Fibroblast of lung (primary cell): ENCODE results near the gene GNG12. TPM values are rescaled to one million over a fixed set of nuclear protein-coding genes. Genes with fewer than 3 reads are reported as not detected.

ENCODE experiments used
- DNase-seq, 2 donors: peaks; one replicate each; pipeline versions ENCODE4 v3.0.0 to v3.0.0-alpha.2; 2010; ENCODE audit warnings: low read depth in 2 of 2
- H2AFZ ChIP-seq: 2 replicates; pipeline ENCODE4 v1.5.1; 2012; ENCODE audit warnings: low read length, control low read depth, inconsistent platforms
- H3K27ac ChIP-seq: 2 replicates; pipeline ENCODE4 v1.5.1; 2011; ENCODE audit warnings: low read length, control low read depth; ENCODE audit not compliant: insufficient read depth
- H3K27me3 ChIP-seq: 2 replicates; pipeline ENCODE4 v1.5.1; 2011; ENCODE audit warnings: mild to moderate bottlenecking, low read length; ENCODE audit not compliant: control insufficient read depth, insufficient read depth
- H3K36me3 ChIP-seq: 2 replicates; pipeline ENCODE4 v1.5.1; 2011; ENCODE audit warnings: low read length; ENCODE audit not compliant: control insufficient read depth, insufficient read depth
- H3K4me1 ChIP-seq: 2 replicates; pipeline ENCODE4 v1.5.1; 2011; ENCODE audit warnings: low read length; ENCODE audit not compliant: control insufficient read depth, insufficient read depth; ENCODE audit errors: extremely low read depth
- H3K4me2 ChIP-seq: 2 replicates; pipeline ENCODE4 v1.5.1; 2011; ENCODE audit warnings: low read length, control low read depth; ENCODE audit not compliant: insufficient read depth; ENCODE audit errors: extremely low read depth
- H3K4me3 ChIP-seq, 4 experiments: fragments of 200-600 bp in 1 of 4; sonication (generic) in 1 of 4; replicated peaks in 1 of 4; 2 replicates each; pipeline ENCODE4 v1.5.1; 2011 to 2016; ENCODE audit warnings: low read length in 4 of 4, low read depth in 3 of 4, mild to moderate bottlenecking in 3 of 4, control low read depth in 2 of 4, inconsistent platforms in 1 of 4, mixed read lengths in 1 of 4; ENCODE audit not compliant: insufficient read depth in 1 of 4; ENCODE audit errors: control extremely low read depth in 1 of 4
- H3K79me2 ChIP-seq: 2 replicates; pipeline ENCODE4 v1.5.1; 2012; ENCODE audit warnings: mild to moderate bottlenecking, low read length, inconsistent platforms; ENCODE audit not compliant: control insufficient read depth, insufficient read depth
- H3K9ac ChIP-seq: 2 replicates; pipeline ENCODE4 v1.5.1; 2011; ENCODE audit warnings: mild to moderate bottlenecking, low read length, control low read depth; ENCODE audit not compliant: insufficient read depth
- H3K9me3 ChIP-seq: 2 replicates; pipeline ENCODE4 v1.5.1; 2012; ENCODE audit warnings: low read depth, low read length; ENCODE audit not compliant: control insufficient read depth, insufficient read depth
- H4K20me1 ChIP-seq: 2 replicates; pipeline ENCODE4 v1.5.1; 2011; ENCODE audit warnings: low read length; ENCODE audit not compliant: control insufficient read depth, insufficient read depth; ENCODE audit errors: extremely low read depth
- CTCF ChIP-seq, 2 donors: IDR thresholded peaks in 1 of 2; conservative IDR thresholded peaks in 1 of 2; 1 replicate in 1 of 2; 2 replicates in 1 of 2; pipeline ENCODE4 v1.5.1; 2011 to 2012; ENCODE audit warnings: low read length in 2 of 2, control low read depth in 1 of 2, inconsistent platforms in 1 of 2, low read depth in 1 of 2, mild to moderate bottlenecking in 1 of 2
- EZH2 ChIP-seq: IDR thresholded peaks from 2 replicates; pipeline ENCODE4 v1.5.1; 2012; ENCODE audit warnings: low read length, control low read depth, mild to moderate bottlenecking; ENCODE audit errors: missing control alignments
- polyA plus RNA-seq, 2 donors: library from polyadenylated mRNA; depleted of rRNA in 1 of 2; stranded (reverse) in 1 of 2; unstranded in 1 of 2; fragments of >200 nt; gene quantifications; 2 replicates each; pipeline ENCODE4 v1.2.1, GENCODE V29; 2011 to 2012; ENCODE audit warnings: missing spikeins in 1 of 2
- total RNA-seq: library from RNA; depleted of rRNA; stranded (reverse); fragments of >200 nt; gene quantifications from 2 replicates; pipeline ENCODE4 v1.2.1, GENCODE V29; 2014

GNG12 gene
- total and polyA plus RNA-seq, 2 donors (not counting 1 experiment from before 2014, with no cell fraction given): 127 to 241 TPM

DNA sequence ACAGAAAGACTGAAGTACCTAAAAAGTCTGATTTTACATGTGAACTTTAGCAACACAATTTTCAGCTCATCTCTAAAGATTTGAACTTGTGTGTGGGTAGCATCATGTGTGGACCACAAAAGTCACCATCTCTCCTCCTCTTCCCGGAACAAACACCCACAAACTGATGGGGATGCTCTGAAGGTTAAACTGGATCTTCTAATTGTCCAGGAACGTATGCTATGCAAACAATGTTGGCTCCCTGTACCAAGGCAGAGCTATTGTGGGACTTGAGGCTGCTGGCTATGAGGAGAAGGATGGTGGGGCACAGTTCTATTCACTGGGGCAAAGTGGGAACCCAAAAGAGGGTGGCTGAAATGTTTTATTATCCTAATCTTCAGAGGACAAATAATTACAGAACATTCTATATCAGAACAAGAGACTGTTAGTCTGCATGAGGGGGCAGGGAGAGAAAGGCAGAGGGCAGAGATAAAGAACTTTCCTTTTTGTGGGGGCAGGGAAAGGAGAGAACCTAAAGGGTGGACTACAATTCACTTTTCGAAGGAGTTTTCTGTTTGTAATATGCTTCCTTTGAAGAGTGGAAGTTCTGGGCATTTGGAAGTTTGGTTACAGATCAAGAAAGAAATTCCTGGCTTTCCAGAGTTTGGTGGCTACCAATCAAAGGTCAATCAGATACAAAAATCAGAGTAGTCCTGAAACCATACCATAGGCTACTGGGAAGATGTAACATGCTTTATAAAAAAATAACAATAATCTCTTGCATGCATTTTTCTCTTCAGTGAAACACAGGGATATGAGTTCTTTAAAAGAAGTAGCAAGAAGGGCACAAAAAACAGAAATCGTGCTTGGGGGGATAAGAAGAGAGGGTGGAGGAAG, 85.4 kb downstream of the GNG12 start:
- Histone ChIP-seq H3K4me1 (peaks cover 31% of the 10 kb centered on the region), H3K27me3 (no peaks in the 10 kb centered on the region), H3K36me3 (peaks cover 1% of the 10 kb centered on the region), H4K20me1 (no peaks in the 10 kb centered on the region), H3K9me3 (no peaks in the 10 kb centered on the region), H3K27ac (peak overlapping the region; percentile 74), H3K9ac (no peak overlapping the region), H3K4me3 (peak overlapping the region in 3 of 4 experiments; percentile 12 to 33 (median 29)), H2AFZ (no peak overlapping the region), H3K79me2 (peaks cover 22% of the 10 kb centered on the region), H3K4me2 (peak overlapping the region; percentile 64)
- TF ChIP-seq CTCF (conservative IDR thresholded peaks at IDR 0.05 in 1 of 2, IDR thresholded peaks at IDR 0.05 in 1 of 2; ENCODE audit: low read depth in 1 of 2, low read length in 2 of 2): no peak
- TF ChIP-seq EZH2: no peak
- DNase-seq: peak in 1 of 2 donors; percentile 93

DNA sequence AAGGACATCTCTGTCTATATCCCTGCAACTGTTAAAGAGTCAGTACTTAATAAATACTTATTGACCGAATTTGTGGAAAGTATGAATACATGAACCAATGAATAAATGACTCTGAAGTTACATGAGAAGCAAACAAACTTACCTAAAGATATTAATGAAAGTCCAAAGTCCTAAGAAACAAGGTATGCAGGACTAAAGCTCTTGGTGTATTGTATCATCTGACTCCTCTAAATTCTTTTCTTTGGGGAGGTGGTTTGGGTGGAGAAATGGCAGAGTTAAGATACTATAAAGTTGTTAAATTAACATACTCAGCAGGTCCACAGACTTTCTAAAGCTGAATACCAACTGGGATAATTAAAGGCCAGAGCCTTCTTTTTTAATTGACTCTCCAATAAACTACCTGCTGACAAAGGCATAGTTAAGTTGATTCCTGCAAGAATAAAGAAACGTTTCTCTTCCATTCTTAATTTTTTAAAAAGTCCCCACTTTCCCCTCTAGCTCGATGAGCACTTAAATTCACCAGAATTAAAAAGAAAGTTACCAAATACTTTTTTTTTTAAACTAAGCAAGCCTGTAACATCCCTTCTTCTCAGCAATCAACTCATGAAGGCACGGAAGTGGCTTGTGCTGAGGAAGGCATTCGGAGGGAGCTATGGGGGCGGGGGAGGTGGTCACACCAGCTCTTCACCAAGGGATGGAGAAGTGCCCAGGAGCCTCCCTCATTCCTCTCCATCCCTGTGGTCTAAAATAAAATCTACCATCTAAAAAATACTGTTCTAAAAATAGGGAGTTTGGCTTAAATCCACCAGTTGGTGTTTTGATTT, 87.2 kb downstream of the GNG12 start:
- H3K4me2 ChIP-seq: peak overlapping the region; percentile 10
- peaks cover 29% of the 10 kb centered on the region for H3K4me1 ChIP-seq
- peaks cover 13% of the 10 kb centered on the region for H3K79me2 ChIP-seq
- peak in 1 of 2 donors; percentile 77 for DNase-seq
- peak overlapping the region; percentile 74 for H3K27ac ChIP-seq
- no peak overlapping the region for H3K4me3 ChIP-seq
- no peaks in the 10 kb centered on the region for H3K27me3 ChIP-seq
- peaks cover 1% of the 10 kb centered on the region for H3K36me3 ChIP-seq
- no peak overlapping the region for H2AFZ ChIP-seq
- no peaks in the 10 kb centered on the region for H4K20me1 ChIP-seq
- no peak for TF ChIP-seq EZH2
- no peak overlapping the region for H3K9ac ChIP-seq
- no peaks in the 10 kb centered on the region for H3K9me3 ChIP-seq

DNA sequence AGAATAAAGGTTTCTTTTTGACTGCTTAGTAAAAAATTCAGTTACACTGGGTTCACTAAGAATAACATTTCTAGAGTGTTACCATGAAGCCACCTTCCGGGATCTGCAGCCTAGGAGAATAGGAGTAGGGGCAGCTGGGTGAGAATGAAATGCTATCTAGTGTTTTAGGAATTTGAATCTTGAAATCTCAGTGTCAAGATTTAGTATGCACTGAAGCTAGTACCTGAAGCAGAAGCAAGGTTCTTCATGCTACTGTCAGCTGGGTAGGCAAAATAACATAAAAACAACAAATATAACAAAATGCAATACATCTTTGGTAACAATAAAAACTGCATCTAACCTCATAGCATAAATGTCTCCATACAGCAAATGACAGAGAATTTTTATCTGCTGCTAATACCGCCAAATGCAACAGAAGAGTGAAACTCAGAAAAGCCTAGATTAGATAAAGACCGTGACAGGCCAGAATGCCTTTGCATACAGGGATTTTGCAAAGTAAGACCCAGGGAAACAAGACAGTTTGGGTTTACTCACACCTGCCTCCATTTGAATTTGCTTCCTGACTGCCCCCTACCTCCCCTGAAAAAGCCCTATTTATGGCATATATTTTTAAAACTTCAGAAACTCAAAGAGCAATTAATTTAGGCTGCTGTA, 90.1 kb downstream of the GNG12 start:
- peaks cover 1% of the 10 kb centered on the region for H3K36me3 ChIP-seq
- H3K27ac ChIP-seq: no peak overlapping the region
- no peaks in the 10 kb centered on the region for H4K20me1 ChIP-seq
- peaks cover 18% of the 10 kb centered on the region for H3K79me2 ChIP-seq
- H3K9me3 ChIP-seq: no peaks in the 10 kb centered on the region
- no peak for DNase-seq
- H2AFZ ChIP-seq: no peak overlapping the region
- no peak overlapping the region for H3K4me2 ChIP-seq
- H3K4me3 ChIP-seq: no peak overlapping the region
- H3K27me3 ChIP-seq: no peaks in the 10 kb centered on the region
- TF ChIP-seq CTCF (conservative IDR thresholded peaks at IDR 0.05 in 1 of 2, IDR thresholded peaks at IDR 0.05 in 1 of 2; ENCODE audit: low read depth in 1 of 2, low read length in 2 of 2) (no peak), EZH2 (no peak)
- no peak overlapping the region for H3K9ac ChIP-seq
- peaks cover 9% of the 10 kb centered on the region for H3K4me1 ChIP-seq
